Measurements from ENCODE around the gene SCFD2. TPM values are rescaled to one million over a fixed set of nuclear protein-coding genes. Genes with fewer than 3 reads are reported as not detected.
A peak's percentile ranks its signal among the peaks of the same experiment; 100 is the strongest.
"Not testable (repeated sequence)": the region's sequence is repeated elsewhere in the genome, so short reads cannot be mapped to it uniquely, and the experiment has no call there.

Gene SCFD2
- total RNA-seq, 1 donor from 2014 or later, result 11.9 TPM

DNA sequence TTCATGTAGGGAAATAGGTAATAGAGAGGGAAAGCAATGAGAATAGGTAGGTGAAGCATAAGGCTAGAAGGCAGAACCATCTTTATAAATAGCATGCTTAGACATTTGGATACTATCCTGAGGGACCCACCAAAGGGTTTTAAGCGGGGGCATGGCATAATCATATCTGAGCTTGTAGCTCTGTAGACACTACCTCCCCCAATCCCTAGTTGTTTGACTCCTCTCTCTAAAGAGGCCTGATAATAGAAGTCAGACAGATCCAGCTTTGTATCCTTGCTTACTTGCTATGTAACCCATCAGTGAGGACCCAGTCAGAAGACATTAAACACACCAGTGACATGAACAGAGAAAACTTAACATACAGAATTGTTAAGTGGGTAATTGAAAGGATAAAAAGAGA lies 58.7 kb downstream of the SCFD2 start:
- H3K79me2 ChIP-seq (ENCODE audit: insufficient read depth, low read length), result no peaks in the 10 kb centered on the region
- Mint-ChIP-seq H3K4me1 (ENCODE audit: low read depth, unreplicated experiment) (no peaks in the 10 kb centered on the region), H3K4me3 (ENCODE audit: unreplicated experiment) (no peak overlapping the region), H3K27me3 (ENCODE audit: low read depth, unreplicated experiment) (no peaks in the 10 kb centered on the region), H3K36me3 (ENCODE audit: low read depth, unreplicated experiment) (peaks cover 15% of the 10 kb centered on the region), H3K27ac (ENCODE audit: unreplicated experiment) (no peak overlapping the region), H3K9me3 (ENCODE audit: unreplicated experiment) (peaks cover 12% of the 10 kb centered on the region)
- H3K27ac ChIP-seq (ENCODE audit: low read depth, low read length), result no peak overlapping the region
- no peaks in the 10 kb centered on the region for H3K36me3 ChIP-seq (ENCODE audit: insufficient read depth, low read length)
- H3K4me1 ChIP-seq (ENCODE audit: insufficient read depth, low read length), result peaks cover 7% of the 10 kb centered on the region
- H2AFZ ChIP-seq (ENCODE audit: low read depth, low read length), result no peak overlapping the region
- FAIRE-seq (no peak), DNase-seq (ENCODE audit: low read depth) (no peak)
- H3K9ac ChIP-seq (ENCODE audit: low read length), result no peak overlapping the region
- no peaks in the 10 kb centered on the region for H3K27me3 ChIP-seq (ENCODE audit: insufficient read depth, low read length)
- H3K9me3 ChIP-seq (ENCODE audit: insufficient read depth, low read depth, low read length), result no peaks in the 10 kb centered on the region
- peak overlapping the region; percentile 65 for H3K4me2 ChIP-seq (ENCODE audit: low read length)
- H3K4me3 ChIP-seq (ENCODE audit: insufficient read depth, low read depth, low read length), result no peak overlapping the region
- TF ChIP-seq, protein P1, sequence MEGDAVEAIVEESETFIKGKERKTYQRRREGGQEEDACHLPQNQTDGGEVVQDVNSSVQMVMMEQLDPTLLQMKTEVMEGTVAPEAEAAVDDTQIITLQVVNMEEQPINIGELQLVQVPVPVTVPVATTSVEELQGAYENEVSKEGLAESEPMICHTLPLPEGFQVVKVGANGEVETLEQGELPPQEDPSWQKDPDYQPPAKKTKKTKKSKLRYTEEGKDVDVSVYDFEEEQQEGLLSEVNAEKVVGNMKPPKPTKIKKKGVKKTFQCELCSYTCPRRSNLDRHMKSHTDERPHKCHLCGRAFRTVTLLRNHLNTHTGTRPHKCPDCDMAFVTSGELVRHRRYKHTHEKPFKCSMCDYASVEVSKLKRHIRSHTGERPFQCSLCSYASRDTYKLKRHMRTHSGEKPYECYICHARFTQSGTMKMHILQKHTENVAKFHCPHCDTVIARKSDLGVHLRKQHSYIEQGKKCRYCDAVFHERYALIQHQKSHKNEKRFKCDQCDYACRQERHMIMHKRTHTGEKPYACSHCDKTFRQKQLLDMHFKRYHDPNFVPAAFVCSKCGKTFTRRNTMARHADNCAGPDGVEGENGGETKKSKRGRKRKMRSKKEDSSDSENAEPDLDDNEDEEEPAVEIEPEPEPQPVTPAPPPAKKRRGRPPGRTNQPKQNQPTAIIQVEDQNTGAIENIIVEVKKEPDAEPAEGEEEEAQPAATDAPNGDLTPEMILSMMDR (IDR thresholded peaks at IDR 0.05; ENCODE audit: insufficient read depth, low read depth, low read length), result no peak
- TF ChIP-seq EZH2 (IDR thresholded peaks at IDR 0.05; ENCODE audit: insufficient read depth, low read length), result no peak
- H4K20me1 ChIP-seq (ENCODE audit: insufficient read depth, low read length), result no peaks in the 10 kb centered on the region

DNA sequence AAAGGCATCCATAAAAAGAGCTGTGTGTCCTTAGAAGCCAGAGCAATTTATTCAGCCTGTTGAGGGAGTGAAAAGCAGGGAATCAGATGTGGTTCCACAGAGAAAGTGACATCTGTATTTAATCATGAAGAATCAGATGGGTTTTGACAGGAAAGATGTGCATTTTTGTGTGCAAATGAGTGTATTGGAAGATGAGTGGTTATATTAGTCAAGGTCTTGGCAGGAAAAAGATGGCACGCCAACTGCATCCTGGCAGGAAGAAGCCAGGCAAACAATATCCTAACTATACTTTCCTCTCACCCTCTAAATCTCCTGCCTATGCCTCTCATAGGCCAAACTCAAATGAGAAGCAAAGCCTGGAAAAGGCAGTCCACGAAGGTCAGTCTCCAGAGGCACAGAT lies 59.1 kb downstream of the SCFD2 start:
- Histone ChIP-seq H3K9me3 (ENCODE audit: insufficient read depth, low read depth, low read length) (no peaks in the 10 kb centered on the region), H3K27ac (ENCODE audit: low read depth, low read length) (no peak overlapping the region), H3K4me2 (ENCODE audit: low read length) (peak overlapping the region; percentile 65), H3K79me2 (ENCODE audit: insufficient read depth, low read length) (no peaks in the 10 kb centered on the region), H3K27me3 (ENCODE audit: insufficient read depth, low read length) (no peaks in the 10 kb centered on the region), H3K4me3 (ENCODE audit: insufficient read depth, low read depth, low read length) (no peak overlapping the region), H3K9ac (ENCODE audit: low read length) (no peak overlapping the region), H3K4me1 (ENCODE audit: insufficient read depth, low read length) (peaks cover 7% of the 10 kb centered on the region), H4K20me1 (ENCODE audit: insufficient read depth, low read length) (no peaks in the 10 kb centered on the region), H2AFZ (ENCODE audit: low read depth, low read length) (no peak overlapping the region), H3K36me3 (ENCODE audit: insufficient read depth, low read length) (no peaks in the 10 kb centered on the region)
- no peak overlapping the region for H3K4me3 Mint-ChIP-seq (ENCODE audit: unreplicated experiment)
- peaks cover 15% of the 10 kb centered on the region for H3K36me3 Mint-ChIP-seq (ENCODE audit: low read depth, unreplicated experiment)
- DNase-seq (ENCODE audit: low read depth) (peak; percentile 32), FAIRE-seq (peak; percentile 96)
- TF ChIP-seq, protein P1 (IDR thresholded peaks at IDR 0.05; ENCODE audit: insufficient read depth, low read depth, low read length), result no peak
- no peak for TF ChIP-seq EZH2 (IDR thresholded peaks at IDR 0.05; ENCODE audit: insufficient read depth, low read length)
- H3K9me3 Mint-ChIP-seq (ENCODE audit: unreplicated experiment), result peaks cover 12% of the 10 kb centered on the region
- H3K27me3 Mint-ChIP-seq (ENCODE audit: low read depth, unreplicated experiment), result no peaks in the 10 kb centered on the region
- no peaks in the 10 kb centered on the region for H3K4me1 Mint-ChIP-seq (ENCODE audit: low read depth, unreplicated experiment)
- H3K27ac Mint-ChIP-seq (ENCODE audit: unreplicated experiment), result no peak overlapping the region

DNA sequence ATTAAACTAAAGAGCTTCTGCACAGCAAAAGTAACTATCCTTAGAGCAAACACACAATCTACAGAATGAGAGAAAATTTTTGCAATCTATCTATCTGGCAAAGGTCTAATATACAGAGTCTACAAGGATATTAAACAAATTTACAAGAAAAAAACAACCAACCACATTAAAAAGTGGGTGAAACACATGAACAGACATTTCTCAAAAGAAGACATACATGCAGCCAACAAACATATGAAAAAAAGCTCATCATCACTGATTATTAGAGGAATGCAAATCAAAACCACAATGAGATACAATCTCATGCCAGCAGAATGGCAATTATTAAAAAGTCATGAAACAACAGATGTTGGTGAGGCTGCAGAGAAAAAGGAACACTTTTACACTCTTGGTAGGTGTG lies 73.7 kb downstream of the SCFD2 start:
- H3K9me3 Mint-ChIP-seq (ENCODE audit: unreplicated experiment), result peaks cover 33% of the 10 kb centered on the region
- not testable (repeated sequence) for H2AFZ ChIP-seq (ENCODE audit: low read depth, low read length); H3K4me2 ChIP-seq (ENCODE audit: low read length); H3K27me3 ChIP-seq (ENCODE audit: insufficient read depth, low read length); H3K27me3 Mint-ChIP-seq (ENCODE audit: low read depth, unreplicated experiment); H3K4me1 Mint-ChIP-seq (ENCODE audit: low read depth, unreplicated experiment); H3K9ac ChIP-seq (ENCODE audit: low read length); H3K9me3 ChIP-seq (ENCODE audit: insufficient read depth, low read depth, low read length); H3K4me3 Mint-ChIP-seq (ENCODE audit: unreplicated experiment); H4K20me1 ChIP-seq (ENCODE audit: insufficient read depth, low read length); H3K27ac ChIP-seq (ENCODE audit: low read depth, low read length); DNase-seq (ENCODE audit: low read depth); H3K4me1 ChIP-seq (ENCODE audit: insufficient read depth, low read length); H3K36me3 Mint-ChIP-seq (ENCODE audit: low read depth, unreplicated experiment); H3K4me3 ChIP-seq (ENCODE audit: insufficient read depth, low read depth, low read length); H3K36me3 ChIP-seq (ENCODE audit: insufficient read depth, low read length); FAIRE-seq; H3K27ac Mint-ChIP-seq (ENCODE audit: unreplicated experiment)
- peaks cover 12% of the 10 kb centered on the region for H3K79me2 ChIP-seq (ENCODE audit: insufficient read depth, low read length)

All from astrocyte (in vitro differentiated cells and primary cell).